WTC11 (cell line): ENCODE results near the gene AGBL2. TPM values are rescaled to one million over a fixed set of nuclear protein-coding genes. Genes with fewer than 3 reads are reported as not detected.

Experiments used
- ATAC-seq: fragments of 200-7000 bp; cut with Tn5 transposase; 2 replicates; pipeline ENCODE4 v1.10.0; 2021; ENCODE audit warnings: mild to moderate bottlenecking, moderate library complexity
- CTCF ChIA-PET: fragments of 300-600 bp; sonication (Branson Sonifier 250); formaldehyde crosslinking; loops from one replicate; lab custom pipeline; 2021; ENCODE audit warnings: antibody characterized with exemption; lab: Charles Lee
- POLR2A ChIA-PET: fragments of 350-600 bp; sonication (Branson Sonifier 250); formaldehyde crosslinking; loops from one replicate; lab custom pipeline; 2021; ENCODE audit warnings: antibody characterized with exemption; lab: Charles Lee
- DNase-seq: peaks from one replicate; pipeline ENCODE4 v3.0.0; 2021; ENCODE audit warnings: low spot score
- H3K27ac Mint-ChIP-seq: 2 replicates; pipeline ENCODE4 v1.8.0; 2021; ENCODE audit warnings: mixed read lengths
- H3K27me3 Mint-ChIP-seq: 2 replicates; pipeline ENCODE4 v1.8.0; 2021; ENCODE audit warnings: low read depth, mild to moderate bottlenecking, moderate library complexity, mixed read lengths
- H3K36me3 Mint-ChIP-seq: 2 replicates; pipeline ENCODE4 v1.8.0; 2021; ENCODE audit warnings: mixed read lengths
- H3K4me1 Mint-ChIP-seq: 2 replicates; pipeline ENCODE4 v1.8.0; 2022; ENCODE audit warnings: mixed read lengths
- H3K4me3 Mint-ChIP-seq: 2 replicates; pipeline ENCODE4 v1.8.0; 2021; ENCODE audit warnings: mild to moderate bottlenecking, moderate library complexity, mixed read lengths
- H3K9me3 Mint-ChIP-seq: 2 replicates; pipeline ENCODE4 v1.8.0; 2021; ENCODE audit warnings: mixed read lengths
- CBFB ChIP-seq: sonication (generic); formaldehyde crosslinking; IDR thresholded peaks from 2 replicates; pipeline ENCODE4 v1.8.1; 2022; ENCODE audit warnings: mild to moderate bottlenecking, low read depth, missing genetic modification reagents
- CREM ChIP-seq: sonication (generic); formaldehyde crosslinking; IDR thresholded peaks from 2 replicates; pipeline ENCODE4 v1.8.1; 2022; ENCODE audit warnings: mild to moderate bottlenecking, missing genetic modification reagents, moderate library complexity
- ESRRA ChIP-seq: sonication (generic); formaldehyde crosslinking; IDR thresholded peaks from 2 replicates; pipeline ENCODE4 v1.8.1; 2022; ENCODE audit warnings: mild to moderate bottlenecking, missing genetic modification reagents, borderline replicate concordance
- ETV6 ChIP-seq: sonication (generic); formaldehyde crosslinking; IDR thresholded peaks from 2 replicates; pipeline ENCODE4 v1.8.1; 2022; ENCODE audit warnings: mild to moderate bottlenecking, missing genetic modification reagents
- HMGA2 ChIP-seq: fragments of 250-450 bp; sonication (Bioruptor Pico); IDR thresholded peaks from 2 replicates; pipeline ENCODE4 v1.4.0; 2021; ENCODE audit warnings: mild to moderate bottlenecking, moderate library complexity
- IRF2 ChIP-seq: sonication (generic); formaldehyde crosslinking; IDR thresholded peaks from 2 replicates; pipeline ENCODE4 v1.8.0; 2022; ENCODE audit warnings: low read depth, missing genetic modification reagents, borderline replicate concordance
- KAT7 ChIP-seq: sonication (generic); formaldehyde crosslinking; IDR thresholded peaks from 2 replicates; pipeline ENCODE4 v1.8.1; 2023; ENCODE audit warnings: missing genetic modification reagents, mild to moderate bottlenecking, borderline replicate concordance
- MXD4 ChIP-seq: fragments of 250-450 bp; sonication (Bioruptor Pico); IDR thresholded peaks from 2 replicates; pipeline ENCODE4 v1.8.0; 2021; ENCODE audit warnings: mild to moderate bottlenecking, moderate library complexity, borderline replicate concordance
- NFATC4 ChIP-seq: fragments of 250-450 bp; sonication (Bioruptor Pico); IDR thresholded peaks from 2 replicates; pipeline ENCODE4 v1.9.0; 2021; ENCODE audit warnings: mild to moderate bottlenecking
- SMAD3 ChIP-seq: sonication (generic); formaldehyde crosslinking; IDR thresholded peaks from 2 replicates; pipeline ENCODE4 v1.8.0; 2022; ENCODE audit warnings: missing genetic modification reagents, mild to moderate bottlenecking, borderline replicate concordance
- TP53 ChIP-seq: sonication (generic); formaldehyde crosslinking; IDR thresholded peaks from 2 replicates; pipeline ENCODE4 v1.8.1; 2023; ENCODE audit warnings: mild to moderate bottlenecking, missing genetic modification reagents
- USF1 ChIP-seq: sonication (generic); formaldehyde crosslinking; IDR thresholded peaks from 2 replicates; pipeline ENCODE4 v1.8.0; 2022; ENCODE audit warnings: mild to moderate bottlenecking, missing genetic modification reagents
- ZBTB21 ChIP-seq: sonication (generic); formaldehyde crosslinking; IDR thresholded peaks from 2 replicates; pipeline ENCODE4 v1.8.1; 2023; ENCODE audit warnings: mild to moderate bottlenecking, missing genetic modification reagents, borderline replicate concordance
- ZNF138 ChIP-seq: sonication (generic); formaldehyde crosslinking; conservative IDR thresholded peaks from 2 replicates; pipeline ENCODE4 v1.8.1; 2022; ENCODE audit warnings: mild to moderate bottlenecking, moderate library complexity, missing genetic modification reagents
- ZNF317 ChIP-seq: sonication (generic); formaldehyde crosslinking; IDR thresholded peaks from 2 replicates; pipeline ENCODE4 v1.8.1; 2023; ENCODE audit warnings: low read depth, mild to moderate bottlenecking, moderate library complexity, missing genetic modification reagents, borderline replicate concordance
- ZNF532 ChIP-seq: fragments of 250-450 bp; sonication (Bioruptor Pico); IDR thresholded peaks from 2 replicates; pipeline ENCODE4 v1.9.0; 2021; ENCODE audit warnings: mild to moderate bottlenecking, borderline replicate concordance
- total RNA-seq: library from RNA; stranded (reverse); gene quantifications from 3 replicates; pipeline ENCODE4 v1.2.3, GENCODE V29; 2021
- TF ChIP-seq, protein P1 (sequence below): sonication (generic); formaldehyde crosslinking; IDR thresholded peaks from 2 replicates; pipeline ENCODE4 v1.8.1; 2022; ENCODE audit warnings: low read depth, mild to moderate bottlenecking, moderate library complexity, missing genetic modification reagents, borderline replicate concordance
- TF ChIP-seq, protein P2 (sequence below): sonication (generic); formaldehyde crosslinking; IDR thresholded peaks from 2 replicates; pipeline ENCODE4 v1.8.0; 2022; ENCODE audit warnings: mild to moderate bottlenecking, missing genetic modification reagents
- TF ChIP-seq, protein P3 (sequence below): fragments of 250-450 bp; sonication (Bioruptor Pico); IDR thresholded peaks from 2 replicates; pipeline ENCODE4 v2.1.2; 2022; ENCODE audit warnings: mild to moderate bottlenecking, moderate library complexity
- TF ChIP-seq, protein P4 (sequence below): sonication (generic); formaldehyde crosslinking; IDR thresholded peaks from 2 replicates; pipeline ENCODE4 v1.8.1; 2023; ENCODE audit warnings: mild to moderate bottlenecking, missing genetic modification reagents

AGBL2 gene
- total RNA-seq, 1 experiment from 2014 or later = 3.7 TPM

- H3K9me3 Mint-ChIP-seq = peaks cover 4% of the 10 kb centered on the region; the same call in 1 of the 2 replicates
- no peak for TF ChIP-seq CREM
- TF ChIP-seq CBFB (CRISPR knock-in tag) = no peak
- TF ChIP-seq, protein P1, sequence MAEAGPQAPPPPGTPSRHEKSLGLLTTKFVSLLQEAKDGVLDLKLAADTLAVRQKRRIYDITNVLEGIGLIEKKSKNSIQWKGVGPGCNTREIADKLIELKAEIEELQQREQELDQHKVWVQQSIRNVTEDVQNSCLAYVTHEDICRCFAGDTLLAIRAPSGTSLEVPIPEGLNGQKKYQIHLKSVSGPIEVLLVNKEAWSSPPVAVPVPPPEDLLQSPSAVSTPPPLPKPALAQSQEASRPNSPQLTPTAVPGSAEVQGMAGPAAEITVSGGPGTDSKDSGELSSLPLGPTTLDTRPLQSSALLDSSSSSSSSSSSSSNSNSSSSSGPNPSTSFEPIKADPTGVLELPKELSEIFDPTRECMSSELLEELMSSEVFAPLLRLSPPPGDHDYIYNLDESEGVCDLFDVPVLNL (CRISPR knock-in tag) = no peak
- no peak for TF ChIP-seq KAT7 (CRISPR knock-in tag)
- no peak for TF ChIP-seq ZNF317 (CRISPR knock-in tag)
- no peak for TF ChIP-seq USF1 (CRISPR knock-in tag)
- TF ChIP-seq IRF2 (CRISPR knock-in tag) = no peak
- TF ChIP-seq HMGA2 (CRISPR knock-in tag) = no peak
- TF ChIP-seq SMAD3 (CRISPR knock-in tag) = no peak
- TF ChIP-seq, protein P2, sequence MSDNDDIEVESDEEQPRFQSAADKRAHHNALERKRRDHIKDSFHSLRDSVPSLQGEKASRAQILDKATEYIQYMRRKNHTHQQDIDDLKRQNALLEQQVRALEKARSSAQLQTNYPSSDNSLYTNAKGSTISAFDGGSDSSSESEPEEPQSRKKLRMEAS = no peak
- no peak for TF ChIP-seq ZNF532 (CRISPR knock-in tag)
- TF ChIP-seq NFATC4 (CRISPR knock-in tag) = no peak
- TF ChIP-seq ETV6 (CRISPR knock-in tag) = no peak
- no peak for TF ChIP-seq ZBTB21
- TF ChIP-seq MXD4 (CRISPR knock-in tag) = no peak
- TF ChIP-seq ESRRA (CRISPR knock-in tag) = no peak
- no peak for TF ChIP-seq TP53 (CRISPR knock-in tag)
- TF ChIP-seq ZNF138 (CRISPR knock-in tag) = no peak
- TF ChIP-seq, protein P3, sequence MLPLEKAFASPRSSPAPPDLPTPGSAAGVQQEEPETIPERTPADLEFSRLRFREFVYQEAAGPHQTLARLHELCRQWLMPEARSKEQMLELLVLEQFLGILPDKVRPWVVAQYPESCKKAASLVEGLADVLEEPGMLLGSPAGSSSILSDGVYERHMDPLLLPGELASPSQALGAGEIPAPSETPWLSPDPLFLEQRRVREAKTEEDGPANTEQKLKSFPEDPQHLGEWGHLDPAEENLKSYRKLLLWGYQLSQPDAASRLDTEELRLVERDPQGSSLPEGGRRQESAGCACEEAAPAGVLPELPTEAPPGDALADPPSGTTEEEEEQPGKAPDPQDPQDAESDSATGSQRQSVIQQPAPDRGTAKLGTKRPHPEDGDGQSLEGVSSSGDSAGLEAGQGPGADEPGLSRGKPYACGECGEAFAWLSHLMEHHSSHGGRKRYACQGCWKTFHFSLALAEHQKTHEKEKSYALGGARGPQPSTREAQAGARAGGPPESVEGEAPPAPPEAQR (CRISPR knock-in tag) = no peak
- TF ChIP-seq, protein P4, sequence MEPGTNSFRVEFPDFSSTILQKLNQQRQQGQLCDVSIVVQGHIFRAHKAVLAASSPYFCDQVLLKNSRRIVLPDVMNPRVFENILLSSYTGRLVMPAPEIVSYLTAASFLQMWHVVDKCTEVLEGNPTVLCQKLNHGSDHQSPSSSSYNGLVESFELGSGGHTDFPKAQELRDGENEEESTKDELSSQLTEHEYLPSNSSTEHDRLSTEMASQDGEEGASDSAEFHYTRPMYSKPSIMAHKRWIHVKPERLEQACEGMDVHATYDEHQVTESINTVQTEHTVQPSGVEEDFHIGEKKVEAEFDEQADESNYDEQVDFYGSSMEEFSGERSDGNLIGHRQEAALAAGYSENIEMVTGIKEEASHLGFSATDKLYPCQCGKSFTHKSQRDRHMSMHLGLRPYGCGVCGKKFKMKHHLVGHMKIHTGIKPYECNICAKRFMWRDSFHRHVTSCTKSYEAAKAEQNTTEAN (CRISPR knock-in tag) = no peak
- ChIA-PET POLR2A (interaction anchor here (0.7 kb wide), 1 partner anchor 14 kb away, joined by 5 read pairs; no protein-coding TSS in a partner anchor), CTCF (no interaction called here)
- no peak for ATAC-seq
- H3K4me1 Mint-ChIP-seq = no peaks in the 10 kb centered on the region
- no peak for DNase-seq
- H3K27ac Mint-ChIP-seq = no peak overlapping the region
- H3K4me3 Mint-ChIP-seq = no peak overlapping the region
- no peaks in the 10 kb centered on the region for H3K27me3 Mint-ChIP-seq
- H3K36me3 Mint-ChIP-seq = no peaks in the 10 kb centered on the region
These were observed 25.7 kb downstream of the AGBL2 start for GRCh38 chr11:47689480-47689879.
